GM21717 (cell line): ENCODE results near the gene UBAC2.

Source experiments
- ATAC-seq: cut with Tn5 transposase; IDR thresholded peaks from one replicate; pipeline ENCODE4 v1.9.1; 2021; ENCODE audit warnings: mild to moderate bottlenecking, moderate library complexity; ENCODE audit not compliant: unreplicated experiment

UBAC2 gene

GRCh38 chr13:99266827-99267226 is 66.2 kb downstream of the UBAC2 start:
- no peak for ATAC-seq

- no peak for ATAC-seq
Measured at GRCh38 chr13:99267927-99268326, 67.3 kb downstream of the UBAC2 start.

GRCh38 chr13:99268822-99269221 is 68.2 kb downstream of the UBAC2 start:
- ATAC-seq = no peak

- ATAC-seq = peak; percentile 76
Measured at GRCh38 chr13:99269627-99270241, 69.1 kb downstream of the UBAC2 start.

GRCh38 chr13:99270518-99270917 is 69.9 kb downstream of the UBAC2 start:
- no peak for ATAC-seq

GRCh38 chr13:99271249-99271648 is 70.6 kb downstream of the UBAC2 start:
- ATAC-seq = no peak

GRCh38 chr13:99272481-99272880 is 71.8 kb downstream of the UBAC2 start:
- ATAC-seq = no peak

- ATAC-seq = no peak
Measured at GRCh38 chr13:99273128-99273527, 72.5 kb downstream of the UBAC2 start.

GRCh38 chr13:99275093-99275469 is 74.4 kb downstream of the UBAC2 start:
- ATAC-seq = no peak

- ATAC-seq = no peak
Measured at GRCh38 chr13:99276706-99277105, 76.1 kb downstream of the UBAC2 start.

GRCh38 chr13:99277629-99278028 is 77.0 kb downstream of the UBAC2 start:
- ATAC-seq = no peak

GRCh38 chr13:99278200-99278599 is 77.5 kb downstream of the UBAC2 start:
- no peak for ATAC-seq

- no peak for ATAC-seq
Measured at GRCh38 chr13:99278843-99279242, 78.2 kb downstream of the UBAC2 start.

GRCh38 chr13:99279637-99280036 is 79.0 kb downstream of the UBAC2 start:
- ATAC-seq = no peak

- ATAC-seq = no peak
Measured at GRCh38 chr13:99280166-99280565, 79.5 kb downstream of the UBAC2 start.

GRCh38 chr13:99281811-99282263 is 81.2 kb downstream of the UBAC2 start:
- ATAC-seq = peak; percentile 72

- peak; percentile 63 for ATAC-seq
Measured at GRCh38 chr13:99282264-99283231, 81.9 kb downstream of the UBAC2 start.

- no peak for ATAC-seq
Measured at GRCh38 chr13:99285432-99286182, 85.0 kb downstream of the UBAC2 start.

- no peak for ATAC-seq
Measured at GRCh38 chr13:99287551-99287950, 86.9 kb downstream of the UBAC2 start.

- peak; percentile 93 for ATAC-seq
Measured at GRCh38 chr13:99288089-99288488, 87.4 kb downstream of the UBAC2 start.

GRCh38 chr13:99289271-99289670 is 88.6 kb downstream of the UBAC2 start:
- ATAC-seq = no peak
